Tibial nerve (tissue), 4 donors: ENCODE data around the gene BMPR1B. TPM values are rescaled to one million over a fixed set of nuclear protein-coding genes. Genes with fewer than 3 reads are reported as not detected.

Source experiments
- DNase-seq, 2 donors: peaks; one replicate each; pipeline ENCODE4 v3.0.0-alpha.2; 2019; ENCODE audit warnings: low spot score in 2 of 2
- H3K27ac ChIP-seq, 4 donors: fragments of 200-600 bp; sonication (generic) in 3 of 4; one replicate each; pipeline ENCODE4 v1.5.1; 2017 to 2019; ENCODE audit warnings: mild to moderate bottlenecking in 1 of 4
- H3K27me3 ChIP-seq, 2 donors: fragments of 200-600 bp; sonication (generic) in 1 of 2; one replicate each; pipeline versions ENCODE4 v1.5.1 to v1.6.0; 2017 to 2019
- H3K36me3 ChIP-seq, 3 donors: fragments of 200-600 bp; sonication (generic); one replicate each; pipeline ENCODE4 v1.5.1; 2018 to 2019
- H3K4me1 ChIP-seq, 4 donors: fragments of 200-600 bp; sonication (generic) in 3 of 4; one replicate each; pipeline ENCODE4 v1.5.1; 2017 to 2019
- H3K4me3 ChIP-seq, 4 donors: fragments of 200-600 bp; sonication (generic) in 3 of 4; one replicate each; pipeline ENCODE4 v1.5.1; 2017 to 2019; ENCODE audit warnings: mild to moderate bottlenecking in 1 of 4, moderate library complexity in 1 of 4
- H3K9me3 ChIP-seq, 4 donors: fragments of 200-600 bp; sonication (generic) in 3 of 4; one replicate each; pipeline ENCODE4 v1.5.1; 2017 to 2019
- EP300 ChIP-seq, 2 donors: sonication (generic); formaldehyde crosslinking; IDR thresholded peaks; one replicate each; pipeline ENCODE4 v1.6.1; 2017; ENCODE audit warnings: antibody characterized with exemption in 2 of 2, mild to moderate bottlenecking in 1 of 2
- POLR2A ChIP-seq, 2 donors: fragments of 450-650 bp; IDR thresholded peaks; one replicate each; pipeline ENCODE4 v1.6.1; 2017; ENCODE audit warnings: antibody characterized with exemption in 2 of 2, mild to moderate bottlenecking in 2 of 2, moderate library complexity in 2 of 2
- WGBS, 2 donors: methylation state at CpG; one replicate each; pipeline ENCODE4 v1.1.5; 2018; 5-methylcytosine and 5-hydroxymethylcytosine counted together
- total RNA-seq, 4 donors: library from RNA; depleted of rRNA; stranded (reverse); fragments of >200 nt; gene quantifications; one replicate each; pipeline ENCODE4 v1.1.0, GENCODE V29; 2016
- TF ChIP-seq, protein P1 (sequence below), 5 experiments: fragments of 200-600 bp in 3 of 5; fragments of 450-650 bp in 2 of 5; sonication (generic) in 3 of 5; IDR thresholded peaks; one replicate each; pipeline ENCODE4 v1.5.1; 2016 to 2019; ENCODE audit warnings: antibody characterized with exemption in 5 of 5, mild to moderate bottlenecking in 3 of 5, moderate library complexity in 2 of 5

The BMPR1B gene
- total RNA-seq, 4 donors from 2014 or later = 9.3 to 32.1 (median 26.1) TPM

DNA sequence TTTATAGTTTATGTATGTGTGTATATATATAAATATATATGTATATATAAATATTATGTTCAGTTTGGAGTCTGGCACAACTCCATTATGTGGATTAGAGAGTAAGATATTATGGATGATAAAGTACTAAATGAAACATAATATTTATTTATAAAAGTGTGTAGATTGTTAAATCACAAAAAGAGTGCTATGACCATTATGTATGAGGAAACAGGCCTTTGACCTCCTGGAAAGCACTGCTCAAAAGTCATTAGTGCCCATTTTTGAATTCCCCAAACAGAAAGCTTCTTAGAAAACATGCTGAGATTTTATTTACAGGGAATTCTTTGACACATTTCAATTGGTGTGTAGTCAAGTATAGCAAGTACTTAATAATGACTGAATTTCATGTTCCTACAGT lies 399.8 kb downstream of the BMPR1B start:
- H3K27me3 ChIP-seq = no peaks in the 10 kb centered on the region
- H3K4me1 ChIP-seq = peaks cover 0 to 24% (median 0%) of the 10 kb centered on the region in 4 donors
- no peaks in the 10 kb centered on the region for H3K9me3 ChIP-seq
- no peak overlapping the region for H3K4me3 ChIP-seq
- no peak overlapping the region for H3K27ac ChIP-seq
- H3K36me3 ChIP-seq = peaks cover 0 to 28% (median 0%) of the 10 kb centered on the region in 3 donors
- DNase-seq = no peak
- TF ChIP-seq, protein P1, sequence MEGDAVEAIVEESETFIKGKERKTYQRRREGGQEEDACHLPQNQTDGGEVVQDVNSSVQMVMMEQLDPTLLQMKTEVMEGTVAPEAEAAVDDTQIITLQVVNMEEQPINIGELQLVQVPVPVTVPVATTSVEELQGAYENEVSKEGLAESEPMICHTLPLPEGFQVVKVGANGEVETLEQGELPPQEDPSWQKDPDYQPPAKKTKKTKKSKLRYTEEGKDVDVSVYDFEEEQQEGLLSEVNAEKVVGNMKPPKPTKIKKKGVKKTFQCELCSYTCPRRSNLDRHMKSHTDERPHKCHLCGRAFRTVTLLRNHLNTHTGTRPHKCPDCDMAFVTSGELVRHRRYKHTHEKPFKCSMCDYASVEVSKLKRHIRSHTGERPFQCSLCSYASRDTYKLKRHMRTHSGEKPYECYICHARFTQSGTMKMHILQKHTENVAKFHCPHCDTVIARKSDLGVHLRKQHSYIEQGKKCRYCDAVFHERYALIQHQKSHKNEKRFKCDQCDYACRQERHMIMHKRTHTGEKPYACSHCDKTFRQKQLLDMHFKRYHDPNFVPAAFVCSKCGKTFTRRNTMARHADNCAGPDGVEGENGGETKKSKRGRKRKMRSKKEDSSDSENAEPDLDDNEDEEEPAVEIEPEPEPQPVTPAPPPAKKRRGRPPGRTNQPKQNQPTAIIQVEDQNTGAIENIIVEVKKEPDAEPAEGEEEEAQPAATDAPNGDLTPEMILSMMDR (IDR thresholded peaks at IDR 0.05) = no peak
- no peak for TF ChIP-seq POLR2A (IDR thresholded peaks at IDR 0.05)
- no peak for TF ChIP-seq EP300 (IDR thresholded peaks at IDR 0.05)

DNA sequence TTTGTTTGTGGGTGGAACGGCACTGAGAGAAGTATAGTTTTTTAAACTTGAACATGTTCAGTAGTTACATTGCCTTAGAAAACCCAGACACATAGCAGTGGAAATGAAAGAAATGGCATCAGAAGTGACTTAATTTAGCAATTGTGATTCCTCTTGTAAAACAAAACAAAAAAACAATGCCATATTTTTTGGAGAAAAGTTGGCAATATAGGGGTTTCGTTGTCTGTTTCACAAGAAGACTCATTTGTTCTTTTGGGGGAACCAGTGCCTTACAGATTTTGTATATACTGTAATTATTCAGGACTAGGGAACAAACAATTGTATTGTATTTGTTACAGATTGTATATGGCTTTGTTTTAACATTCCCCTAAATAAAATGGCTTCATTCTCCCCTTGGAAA lies 400.3 kb downstream of the BMPR1B start:
- peaks cover 0 to 30% (median 0%) of the 10 kb centered on the region in 3 donors for H3K36me3 ChIP-seq
- H3K9me3 ChIP-seq = no peaks in the 10 kb centered on the region
- H3K27me3 ChIP-seq = no peaks in the 10 kb centered on the region
- DNase-seq = no peak
- 58 to 65% methylated on average over 2 of the region's 2 CpGs for whole genome bisulfite sequencing, 2 donors
- H3K4me1 ChIP-seq = peaks cover 0 to 24% (median 0%) of the 10 kb centered on the region in 4 donors
- H3K4me3 ChIP-seq = no peak overlapping the region
- TF ChIP-seq, protein P1 (IDR thresholded peaks at IDR 0.05) = no peak
- TF ChIP-seq EP300 (IDR thresholded peaks at IDR 0.05) (no peak), POLR2A (IDR thresholded peaks at IDR 0.05) (no peak)
- no peak overlapping the region for H3K27ac ChIP-seq

DNA sequence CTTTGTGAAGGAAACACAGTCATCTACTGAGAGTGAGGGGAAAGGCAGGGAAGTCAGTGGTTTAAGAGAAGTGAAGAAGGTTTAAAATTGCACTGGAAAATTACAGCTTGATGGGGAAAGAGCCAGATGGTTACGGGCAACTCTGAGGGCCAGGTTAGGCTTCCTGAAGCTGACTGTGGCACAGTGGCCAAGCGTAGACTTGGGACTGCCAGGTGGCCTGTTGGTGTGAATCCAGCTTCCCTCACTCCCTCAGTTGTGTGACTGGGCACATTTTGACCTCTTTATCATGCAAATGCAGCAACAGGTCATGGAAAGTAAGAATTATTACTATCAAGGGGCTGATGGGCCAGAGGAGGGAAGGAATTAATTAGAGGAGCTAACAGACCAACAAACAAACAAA lies 400.9 kb downstream of the BMPR1B start:
- Histone ChIP-seq H3K36me3 (peaks cover 0 to 30% (median 0%) of the 10 kb centered on the region in 3 donors), H3K27me3 (no peaks in the 10 kb centered on the region), H3K9me3 (no peaks in the 10 kb centered on the region), H3K27ac (no peak overlapping the region), H3K4me3 (no peak overlapping the region), H3K4me1 (peaks cover 0 to 24% (median 0%) of the 10 kb centered on the region in 4 donors)
- TF ChIP-seq EP300 (IDR thresholded peaks at IDR 0.05) = no peak
- TF ChIP-seq, protein P1 (IDR thresholded peaks at IDR 0.05) = no peak
- TF ChIP-seq POLR2A (IDR thresholded peaks at IDR 0.05) = no peak
- no peak for DNase-seq
- WGBS, 2 donors = 91 to 98% methylated on average over 2 of the region's 2 CpGs

DNA sequence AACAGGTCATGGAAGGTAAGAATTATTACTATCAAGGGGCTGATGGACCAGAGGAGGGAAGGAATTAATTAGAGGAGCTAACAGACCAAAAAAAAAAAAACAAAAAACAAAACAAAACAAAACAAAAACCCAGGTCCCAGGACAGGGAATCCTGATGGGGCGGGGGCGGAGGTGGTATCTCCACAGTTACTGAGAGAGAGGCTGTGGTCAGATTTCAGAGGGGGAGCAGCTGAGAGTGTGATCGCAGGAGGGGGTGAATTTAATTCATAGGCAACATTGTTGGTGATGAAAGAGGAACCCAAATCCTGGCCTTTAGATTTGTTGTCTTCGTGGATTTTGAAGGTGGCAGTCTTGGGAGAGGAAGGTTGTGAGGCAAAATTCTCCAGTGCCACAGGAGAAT lies 401.6 kb downstream of the BMPR1B start:
- Histone ChIP-seq H3K27ac (no peak overlapping the region), H3K27me3 (no peaks in the 10 kb centered on the region), H3K4me1 (peaks cover 0 to 24% (median 0%) of the 10 kb centered on the region in 4 donors), H3K9me3 (no peaks in the 10 kb centered on the region), H3K4me3 (no peak overlapping the region), H3K36me3 (peaks cover 0 to 29% (median 0%) of the 10 kb centered on the region in 3 donors)
- TF ChIP-seq, protein P1 (IDR thresholded peaks at IDR 0.05) = no peak
- TF ChIP-seq EP300 (IDR thresholded peaks at IDR 0.05) (no peak), POLR2A (IDR thresholded peaks at IDR 0.05) (no peak)
- DNase-seq = no peak
- WGBS, 2 donors = 88 to 90% methylated on average over 4 of the region's 4 CpGs

DNA sequence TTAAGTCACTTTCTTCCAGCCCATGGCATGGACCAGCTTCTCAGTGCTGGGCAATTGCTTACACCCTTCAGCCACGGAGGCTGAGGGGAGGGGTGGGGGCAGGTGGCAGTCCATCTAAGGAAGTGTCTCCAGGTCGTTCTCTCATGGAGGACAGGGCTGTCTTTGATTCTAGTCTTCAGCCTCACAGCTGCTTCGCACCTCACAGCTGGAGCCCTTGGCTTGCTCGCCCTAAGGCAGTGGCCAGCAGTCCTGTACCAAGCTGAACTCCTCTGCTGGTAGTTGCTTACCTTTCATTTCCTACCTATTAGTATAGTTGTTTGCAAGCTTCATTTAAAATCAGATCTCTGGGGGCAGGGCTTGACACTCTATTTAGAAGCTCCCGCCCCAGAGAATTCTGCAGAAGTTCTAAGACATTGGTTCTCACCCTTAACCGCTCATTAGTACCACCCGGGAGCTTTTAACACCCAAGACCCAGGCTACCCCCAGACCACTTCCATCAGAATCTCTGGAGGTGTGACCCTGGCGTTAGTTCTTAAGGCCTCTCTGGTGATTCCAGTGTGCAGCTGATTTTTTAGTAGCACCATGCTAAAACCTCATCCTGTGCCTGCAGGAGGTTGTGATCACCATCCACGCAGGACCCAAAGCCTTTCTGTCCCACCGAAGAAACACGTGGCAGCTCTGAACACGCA lies 404.2 kb downstream of the BMPR1B start:
- H3K36me3 ChIP-seq = peaks cover 0 to 24% (median 0%) of the 10 kb centered on the region in 3 donors
- TF ChIP-seq EP300 (IDR thresholded peaks at IDR 0.05) (no peak), POLR2A (IDR thresholded peaks at IDR 0.05) (no peak)
- TF ChIP-seq, protein P1 (IDR thresholded peaks at IDR 0.05) = no peak
- no peak overlapping the region for H3K4me3 ChIP-seq
- 85 to 91% methylated on average over 12 of the region's 12 CpGs for WGBS, 2 donors
- H3K4me1 ChIP-seq = peaks cover 0 to 18% (median 0%) of the 10 kb centered on the region in 4 donors
- no peak for DNase-seq
- H3K9me3 ChIP-seq = no peaks in the 10 kb centered on the region
- no peak overlapping the region for H3K27ac ChIP-seq
- H3K27me3 ChIP-seq = no peaks in the 10 kb centered on the region
